K562 (cell line): Measurements from ENCODE around the gene NDOR1. TPM values are rescaled to one million over a fixed set of nuclear protein-coding genes. Genes with fewer than 3 reads are reported as not detected.

Source experiments
- CREM ChIP-seq: IDR thresholded peaks from 2 replicates; pipeline ENCODE4 v1.6.1; 2014; ENCODE audit warnings: antibody characterized with exemption, low read depth
- ELF2 ChIP-seq: fragments of 250-450 bp; sonication (Bioruptor Pico); IDR thresholded peaks from 2 replicates; pipeline ENCODE4 v1.5.0; 2021; ENCODE audit warnings: mild to moderate bottlenecking
- HMG20A ChIP-seq: fragments of 450-650 bp; formaldehyde crosslinking; conservative IDR thresholded peaks from 2 replicates; pipeline ENCODE4 v1.4.0; 2020; ENCODE audit warnings: mild to moderate bottlenecking, mixed read lengths
- MCM3 ChIP-seq: fragments of 450-650 bp; IDR thresholded peaks from 2 replicates; pipeline ENCODE4 v1.6.1; 2016
- MYC ChIP-seq, 2 experiments: fragments of 250-450 bp in 1 of 2; sonication (Bioruptor Pico) in 1 of 2; IDR thresholded peaks; 2 replicates each; pipeline versions ENCODE4 v1.5.1 to v1.6.1; 2012 to 2021; ENCODE audit warnings: low read depth in 2 of 2, borderline replicate concordance in 1 of 2, improper control_type of control experiment in 1 of 2, low read length in 1 of 2, mild to moderate bottlenecking in 1 of 2, moderate library complexity in 1 of 2
- THAP12 ChIP-seq: fragments of 250-450 bp; sonication (Bioruptor Pico); IDR thresholded peaks from 2 replicates; pipeline ENCODE4 v1.9.0; 2021; ENCODE audit warnings: mild to moderate bottlenecking, inconsistent platforms
- ZFP91 ChIP-seq: sonication (generic); formaldehyde crosslinking; IDR thresholded peaks from 2 replicates; pipeline ENCODE4 v1.8.0; 2022; ENCODE audit warnings: mild to moderate bottlenecking, missing genetic modification reagents
- ZNF253 ChIP-seq: fragments of 250-450 bp; sonication (Bioruptor Pico); conservative IDR thresholded peaks from 2 replicates; pipeline ENCODE4 v1.6.1; 2021; ENCODE audit warnings: mild to moderate bottlenecking
- ZNF280A ChIP-seq: fragments of 450-650 bp; IDR thresholded peaks from 2 replicates; pipeline ENCODE4 v1.6.1; 2018; ENCODE audit warnings: mild to moderate bottlenecking, low read depth; ENCODE audit not compliant: partially characterized antibody
- ZNF318 ChIP-seq, 2 experiments: fragments of 450-650 bp; IDR thresholded peaks; 2 replicates each; pipeline ENCODE4 v1.6.1; 2016; ENCODE audit warnings: mild to moderate bottlenecking in 2 of 2, borderline replicate concordance in 1 of 2, low read depth in 1 of 2, moderate library complexity in 1 of 2
- ZNF431 ChIP-seq: sonication (generic); formaldehyde crosslinking; IDR thresholded peaks from 2 replicates; pipeline ENCODE4 v1.8.0; 2022; ENCODE audit warnings: mild to moderate bottlenecking, missing genetic modification reagents
- ZNF445 ChIP-seq: fragments of 250-450 bp; sonication (Bioruptor Pico); IDR thresholded peaks from 2 replicates; pipeline ENCODE4 v1.4.0; 2020; ENCODE audit warnings: low read depth, mild to moderate bottlenecking, moderate library complexity
- polyA plus RNA-seq, 8 experiments: library from polyadenylated mRNA; depleted of rRNA in 4 of 8; stranded (reverse) in 5 of 8; unstranded in 3 of 8; fragments of >200 nt; fragmentation: Nextera tagmentation in 2 of 8; fragmentation: Illumina TruSeq in 1 of 8; extraction: Ambion mirVana in 2 of 8; extraction: Trizol in 1 of 8; gene quantifications; 2 replicates each; pipeline versions ENCODE4 v1.2.1 to v1.2.3, GENCODE V29; 2011 to 2014; ENCODE audit warnings: inconsistent platforms in 1 of 8, missing spikeins in 1 of 8
- total RNA-seq, 7 experiments: library from RNA; depleted of rRNA in 6 of 7; stranded (reverse); fragments of >200 nt in 6 of 7; fragmentation: Illumina TruSeq in 2 of 7; extraction: Trizol in 2 of 7; gene quantifications; 2 replicates each; pipeline versions ENCODE4 v1.2.1 to v1.2.3, GENCODE V29; 2011 to 2021; ENCODE audit warnings: low replicate concordance in 1 of 7

NDOR1 gene
- total and polyA plus RNA-seq, 9 of the 15 experiments (the other 6 are each of a cell fraction or from before 2014, with no cell fraction given) = 0.06 to 36.9 (median 6.9) TPM

GRCh38 chr9:137200311-137201204 lies 4.9 kb upstream of the NDOR1 start, which contains the start of gene TPRN (continued):
- TF ChIP-seq HMG20A (CRISPR knock-in tag) (no peak), MCM3 (no peak), ZNF280A (no peak), ZNF318 (IDR thresholded peaks at IDR 0.05; ENCODE audit: borderline replicate concordance in 1 of 2, low read depth in 1 of 2) (no peak), CREM (peak; percentile 28; the same call in 1 of the 2 replicates), ELF2 (CRISPR knock-in tag) (peak; percentile 83; the same call in 1 of the 2 replicates), ZFP91 (CRISPR knock-in tag) (no peak), ZNF431 (no peak), ZNF253 (no peak), MYC (IDR thresholded peaks at IDR 0.05; ENCODE audit: low read depth, low read length) (peak; percentile 59), MYC (CRISPR knock-in tag; IDR thresholded peaks at IDR 0.05; ENCODE audit: borderline replicate concordance, low read depth) (no peak), ZNF445 (CRISPR knock-in tag) (no peak), THAP12 (CRISPR knock-in tag) (peak; percentile 50)
